GM06990 (cell line): ENCODE data around the gene PSEN1.
"Not testable (repeated sequence)": the region's sequence is repeated elsewhere in the genome, so short reads cannot be mapped to it uniquely, and the experiment has no call there.

Experiments used
- DNase-seq: peaks from one replicate; pipeline ENCODE4 v3.0.0-alpha.2; 2011; ENCODE audit not compliant: insufficient read length; ENCODE audit errors: extremely low read depth
- H3K27me3 ChIP-seq: replicated peaks from 2 replicates; pipeline ENCODE4 v1.6.0; 2011; ENCODE audit warnings: low read length; ENCODE audit not compliant: control insufficient read depth, insufficient read depth
- H3K36me3 ChIP-seq: 2 replicates; pipeline ENCODE4 v1.5.1; 2011; ENCODE audit warnings: low read length; ENCODE audit not compliant: control insufficient read depth, insufficient read depth
- H3K4me3 ChIP-seq: replicated peaks from 2 replicates; pipeline ENCODE4 v1.5.1; 2011; ENCODE audit warnings: low read depth, mild to moderate bottlenecking, control low read depth, low read length
- TF ChIP-seq, protein P1 (sequence below): IDR thresholded peaks from 2 replicates; pipeline ENCODE4 v1.5.1; 2011; ENCODE audit warnings: low read length, control low read depth, mild to moderate bottlenecking, inconsistent platforms; ENCODE audit not compliant: insufficient read depth, poor library complexity, severe bottlenecking

The PSEN1 gene

GRCh38 chr14:73170686-73171085 lies 34.4 kb downstream of the PSEN1 start:
- H3K36me3 ChIP-seq, result peaks cover 16% of the 10 kb centered on the region
- H3K4me3 ChIP-seq, result no peak overlapping the region
- TF ChIP-seq, protein P1, sequence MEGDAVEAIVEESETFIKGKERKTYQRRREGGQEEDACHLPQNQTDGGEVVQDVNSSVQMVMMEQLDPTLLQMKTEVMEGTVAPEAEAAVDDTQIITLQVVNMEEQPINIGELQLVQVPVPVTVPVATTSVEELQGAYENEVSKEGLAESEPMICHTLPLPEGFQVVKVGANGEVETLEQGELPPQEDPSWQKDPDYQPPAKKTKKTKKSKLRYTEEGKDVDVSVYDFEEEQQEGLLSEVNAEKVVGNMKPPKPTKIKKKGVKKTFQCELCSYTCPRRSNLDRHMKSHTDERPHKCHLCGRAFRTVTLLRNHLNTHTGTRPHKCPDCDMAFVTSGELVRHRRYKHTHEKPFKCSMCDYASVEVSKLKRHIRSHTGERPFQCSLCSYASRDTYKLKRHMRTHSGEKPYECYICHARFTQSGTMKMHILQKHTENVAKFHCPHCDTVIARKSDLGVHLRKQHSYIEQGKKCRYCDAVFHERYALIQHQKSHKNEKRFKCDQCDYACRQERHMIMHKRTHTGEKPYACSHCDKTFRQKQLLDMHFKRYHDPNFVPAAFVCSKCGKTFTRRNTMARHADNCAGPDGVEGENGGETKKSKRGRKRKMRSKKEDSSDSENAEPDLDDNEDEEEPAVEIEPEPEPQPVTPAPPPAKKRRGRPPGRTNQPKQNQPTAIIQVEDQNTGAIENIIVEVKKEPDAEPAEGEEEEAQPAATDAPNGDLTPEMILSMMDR, result no peak
- H3K27me3 ChIP-seq, result no peaks in the 10 kb centered on the region
- no peak for DNase-seq

- DNase-seq, result no peak
- TF ChIP-seq, protein P1, result no peak
- H3K4me3 ChIP-seq, result no peak overlapping the region
- H3K27me3 ChIP-seq, result no peaks in the 10 kb centered on the region
- peaks cover 17% of the 10 kb centered on the region for H3K36me3 ChIP-seq
These were observed 36.2 kb downstream of the PSEN1 start for GRCh38 chr14:73172500-73172899.

DNA sequence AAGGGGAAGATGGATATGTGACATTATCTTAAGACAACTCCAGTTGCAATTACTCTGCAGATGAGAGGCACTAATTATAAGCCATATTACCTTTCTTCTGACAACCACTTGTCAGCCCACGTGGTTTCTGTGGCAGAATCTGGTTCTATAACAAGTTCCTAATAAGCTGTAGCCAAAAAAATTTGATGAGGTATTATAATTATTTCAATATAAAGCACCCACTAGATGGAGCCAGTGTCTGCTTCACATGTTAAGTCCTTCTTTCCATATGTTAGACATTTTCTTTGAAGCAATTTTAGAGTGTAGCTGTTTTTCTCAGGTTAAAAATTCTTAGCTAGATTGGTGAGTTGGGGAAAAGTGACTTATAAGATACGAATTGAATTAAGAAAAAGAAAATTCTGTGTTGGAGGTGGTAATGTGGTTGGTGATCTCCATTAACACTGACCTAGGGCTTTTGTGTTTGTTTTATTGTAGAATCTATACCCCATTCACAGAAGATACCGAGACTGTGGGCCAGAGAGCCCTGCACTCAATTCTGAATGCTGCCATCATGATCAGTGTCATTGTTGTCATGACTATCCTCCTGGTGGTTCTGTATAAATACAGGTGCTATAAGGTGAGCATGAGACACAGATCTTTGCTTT lies 36.9 kb downstream of the PSEN1 start:
- TF ChIP-seq, protein P1, result peak; percentile 46
- H3K36me3 ChIP-seq, result peaks cover 17% of the 10 kb centered on the region
- H3K4me3 ChIP-seq, result no peak overlapping the region
- DNase-seq, result no peak
- H3K27me3 ChIP-seq, result no peaks in the 10 kb centered on the region

- H3K36me3 ChIP-seq, result peaks cover 7% of the 10 kb centered on the region
- H3K27me3 ChIP-seq, result no peaks in the 10 kb centered on the region
- no peak overlapping the region for H3K4me3 ChIP-seq
- no peak for DNase-seq
- TF ChIP-seq, protein P1, result no peak
These were observed 40.4 kb downstream of the PSEN1 start for GRCh38 chr14:73176685-73177084.

GRCh38 chr14:73180385-73180805 lies 44.1 kb downstream of the PSEN1 start:
- DNase-seq, result no peak
- TF ChIP-seq, protein P1, result no peak
- Histone ChIP-seq H3K4me3 (no peak overlapping the region), H3K27me3 (no peaks in the 10 kb centered on the region), H3K36me3 (peaks cover 2% of the 10 kb centered on the region)

DNA sequence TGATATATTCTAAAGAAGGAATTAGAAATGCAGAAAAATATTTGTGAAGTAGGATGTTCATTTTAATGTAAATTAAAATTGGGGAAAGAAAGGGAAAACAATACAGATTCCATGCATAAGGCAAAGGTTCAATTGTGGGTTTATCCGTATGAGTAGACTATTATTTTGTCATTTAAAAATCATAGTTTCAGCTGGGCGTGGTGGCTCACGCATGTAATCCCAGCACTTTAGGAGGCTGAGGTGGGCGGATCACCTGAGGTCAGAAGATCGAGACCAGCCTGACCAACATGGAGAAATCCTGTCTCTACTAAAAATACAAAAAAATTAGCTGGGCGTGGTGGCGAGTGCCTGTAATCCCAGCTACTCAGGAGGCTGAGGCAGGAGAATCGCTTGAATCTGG lies 44.7 kb downstream of the PSEN1 start:
- H3K27me3 ChIP-seq, DNase-seq, H3K4me3 ChIP-seq, H3K36me3 ChIP-seq: not testable (repeated sequence)
